Stimulated activated CD8-positive, alpha-beta memory T cell treated with anti-CD3 and anti-CD28 coated beads, Interleukin-7, amount 100 ng/mL, for 1 hour (primary cell): Measurements from ENCODE around the gene HAND1.

Source experiments
- DNase-seq, 2 donors: peaks; one replicate each; pipeline ENCODE4 v3.0.0-alpha.2; 2020; ENCODE audit warnings: low read depth in 2 of 2

HAND1 gene

DNA sequence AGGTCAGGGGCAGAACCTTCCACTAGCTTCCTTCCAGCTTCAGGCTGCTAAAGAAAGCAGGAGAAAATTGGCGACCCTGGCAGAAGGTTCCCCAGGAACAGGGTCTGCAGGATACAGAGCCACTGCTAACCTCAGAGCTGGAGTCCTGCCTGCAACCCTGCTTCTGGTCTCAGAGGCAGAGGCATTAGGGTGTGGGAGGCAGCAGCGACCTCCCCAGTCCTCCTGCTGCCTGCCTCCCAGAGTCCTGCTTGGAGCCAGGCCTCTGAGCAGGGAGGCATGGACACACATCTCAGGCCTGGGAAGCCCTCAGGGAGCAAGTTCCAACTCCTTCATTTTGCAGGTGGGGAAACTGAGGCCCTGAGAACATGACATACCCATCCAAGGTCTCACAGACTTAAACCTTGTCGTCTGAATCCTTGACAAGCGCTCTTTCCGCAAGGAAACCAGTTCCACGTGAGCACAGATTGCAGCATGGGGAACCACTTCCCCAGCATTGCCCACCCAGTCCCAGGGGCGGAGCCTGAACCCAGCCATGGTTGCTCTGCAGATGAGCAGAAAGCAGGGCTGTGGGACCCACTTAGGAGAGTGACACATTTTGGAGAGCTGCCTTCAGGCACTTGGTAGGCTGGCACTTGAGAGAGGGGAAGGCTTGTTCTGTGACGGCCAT, 28.2 kb upstream of the HAND1 start:
- no peak for DNase-seq

DNA sequence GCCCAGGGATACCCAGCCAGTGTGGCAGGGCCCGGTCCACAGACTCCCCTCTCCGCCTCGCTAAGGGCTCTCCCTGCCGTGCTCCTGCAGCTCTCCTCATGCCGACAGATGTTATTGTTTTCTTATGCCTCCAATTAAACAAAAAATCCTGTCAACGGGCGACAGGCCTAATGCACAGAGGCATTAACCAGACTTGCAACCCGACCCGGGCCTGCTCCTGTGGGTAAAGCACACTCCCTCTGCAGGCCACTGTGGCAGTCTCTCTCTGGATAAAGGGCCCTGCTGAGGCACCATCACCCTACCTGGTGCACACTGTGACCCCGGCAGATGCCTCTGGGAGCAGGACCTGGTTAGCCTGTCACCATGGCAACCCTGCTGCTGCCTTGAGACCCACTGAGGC, 27.5 kb upstream of the HAND1 start:
- DNase-seq, result no peak

DNA sequence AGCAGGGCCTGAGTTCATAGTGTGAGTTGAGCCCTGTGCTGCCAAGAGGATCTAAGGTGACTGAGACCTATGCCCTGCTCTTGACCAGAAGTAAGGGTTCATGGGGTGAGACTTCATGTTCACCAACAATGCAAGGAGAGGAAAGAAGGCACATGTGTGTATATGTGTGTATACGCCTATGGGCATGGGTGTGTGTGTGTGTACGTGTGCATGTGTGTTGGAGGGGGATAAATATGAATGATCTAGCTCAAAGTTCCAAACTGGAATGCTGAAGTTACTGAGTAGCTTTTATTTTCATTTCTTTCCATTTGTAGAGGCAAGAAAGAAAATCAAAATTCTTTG, 25.6 kb upstream of the HAND1 start:
- DNase-seq, result no peak

DNA sequence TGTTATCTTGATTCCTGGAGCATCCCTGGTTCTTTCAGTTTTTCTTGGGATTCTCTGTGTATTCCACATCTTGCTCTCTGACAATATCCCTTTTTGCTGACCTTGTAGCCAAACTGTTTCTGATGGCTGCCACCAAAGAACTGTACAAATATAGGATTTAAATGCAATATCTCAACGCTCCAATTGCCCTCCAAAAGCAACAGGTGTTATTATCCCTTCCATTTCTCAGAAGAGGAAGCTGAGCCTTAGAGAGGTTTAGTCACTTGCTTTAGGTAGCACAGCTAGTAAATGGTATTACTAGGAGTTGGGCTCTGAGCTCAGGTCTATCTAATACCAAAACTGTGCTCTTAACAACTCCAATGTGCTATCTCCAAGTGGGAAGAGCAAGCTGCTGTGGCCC, 24.2 kb upstream of the HAND1 start:
- no peak for DNase-seq

DNA sequence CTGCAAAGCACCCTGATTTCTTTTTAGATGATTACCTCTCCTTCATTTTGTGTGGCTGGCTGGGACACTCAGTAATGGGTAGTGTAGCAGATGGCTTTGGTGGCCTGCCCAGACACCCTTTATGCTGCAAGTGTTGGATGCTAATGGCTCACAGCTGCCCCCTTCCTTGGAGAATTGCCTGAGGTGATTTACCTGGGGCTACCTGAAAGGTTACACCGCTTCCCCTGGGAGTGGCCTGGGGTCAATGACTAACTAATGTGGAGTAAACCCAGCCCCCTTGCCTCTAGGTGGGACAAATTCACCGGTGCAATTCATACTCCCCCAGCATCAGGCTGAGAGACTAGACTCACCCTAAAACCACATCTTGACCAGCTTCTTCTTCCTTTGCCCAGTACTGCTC, 23.5 kb upstream of the HAND1 start:
- no peak for DNase-seq

DNA sequence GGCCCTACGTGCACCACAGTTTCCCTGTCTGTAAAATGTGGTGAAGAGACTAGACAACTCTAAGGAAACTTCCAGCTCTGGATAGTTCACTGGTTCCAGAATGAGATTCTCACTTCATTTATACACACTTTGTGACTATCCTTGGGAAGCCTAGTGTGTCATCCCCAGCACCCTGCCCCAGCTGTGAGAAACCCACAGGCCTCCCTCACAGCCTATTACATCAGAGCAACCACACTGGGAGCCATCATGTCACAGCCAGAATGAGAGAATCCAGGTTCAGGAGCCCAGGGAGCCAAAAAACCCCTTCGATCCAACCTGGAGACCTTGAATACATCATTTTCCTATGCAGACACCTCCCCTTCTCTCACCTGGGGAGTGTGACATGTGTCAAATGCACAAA, 21.0 kb upstream of the HAND1 start:
- DNase-seq, result no peak

DNA sequence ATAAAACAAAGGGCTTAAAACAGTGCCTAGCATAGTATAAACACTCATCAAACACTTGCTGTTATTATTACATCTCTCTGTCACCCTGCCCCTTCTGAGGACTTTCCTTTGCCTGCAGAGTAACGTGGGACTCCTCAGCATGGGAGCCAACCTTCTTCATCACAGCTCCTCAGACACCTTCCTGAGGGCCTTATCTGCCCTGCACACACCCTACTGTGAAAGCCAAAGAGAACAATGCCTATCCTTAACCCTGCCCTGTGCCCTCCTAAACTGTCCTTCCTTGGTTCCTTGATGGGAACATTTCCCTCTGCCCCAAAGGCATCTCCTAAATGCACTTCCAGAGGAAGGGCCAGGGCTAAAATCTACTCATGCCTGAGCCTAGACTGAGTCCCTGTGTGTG, 20.6 kb upstream of the HAND1 start:
- no peak for DNase-seq

DNA sequence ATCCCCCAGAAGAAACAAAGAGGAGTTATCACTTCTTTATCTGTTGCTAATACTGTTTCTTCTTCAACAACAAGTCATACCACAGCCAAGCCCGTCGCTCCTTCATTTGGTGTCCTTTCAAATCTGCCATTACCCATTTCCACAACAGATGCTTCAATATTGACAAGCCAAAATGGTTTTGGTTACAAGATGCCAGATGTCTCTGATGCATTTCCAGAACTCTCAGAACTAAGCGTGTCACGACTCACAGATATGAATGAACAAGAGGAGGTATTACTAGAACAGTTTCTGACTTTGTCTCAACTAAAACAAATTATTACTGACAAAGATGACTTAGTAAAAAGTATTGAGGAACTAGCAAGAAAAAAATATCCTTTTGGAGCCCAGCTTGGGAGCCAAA, 16.0 kb upstream of the HAND1 start:
- DNase-seq, result no peak

DNA sequence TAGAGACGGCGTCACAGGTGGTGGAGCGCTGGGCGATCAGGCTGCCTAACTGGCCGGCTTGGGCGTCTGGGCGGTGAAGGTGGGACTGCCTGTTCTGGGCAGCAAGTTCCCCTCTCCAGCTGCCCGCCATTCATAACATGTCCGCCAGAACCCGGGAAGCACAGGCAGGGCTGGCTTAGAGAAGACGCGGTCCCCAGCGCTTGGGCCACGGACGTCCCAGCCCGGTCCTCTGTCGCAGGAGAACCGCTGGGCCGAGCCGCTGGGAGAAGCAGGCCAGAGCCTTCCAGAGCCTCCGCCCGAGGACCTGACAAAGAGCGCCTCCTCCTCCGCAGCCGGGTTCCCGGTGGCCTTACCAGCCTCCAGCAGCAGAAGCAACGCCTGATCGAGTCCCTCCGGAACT, 15.2 kb upstream of the HAND1 start:
- no peak for DNase-seq

DNA sequence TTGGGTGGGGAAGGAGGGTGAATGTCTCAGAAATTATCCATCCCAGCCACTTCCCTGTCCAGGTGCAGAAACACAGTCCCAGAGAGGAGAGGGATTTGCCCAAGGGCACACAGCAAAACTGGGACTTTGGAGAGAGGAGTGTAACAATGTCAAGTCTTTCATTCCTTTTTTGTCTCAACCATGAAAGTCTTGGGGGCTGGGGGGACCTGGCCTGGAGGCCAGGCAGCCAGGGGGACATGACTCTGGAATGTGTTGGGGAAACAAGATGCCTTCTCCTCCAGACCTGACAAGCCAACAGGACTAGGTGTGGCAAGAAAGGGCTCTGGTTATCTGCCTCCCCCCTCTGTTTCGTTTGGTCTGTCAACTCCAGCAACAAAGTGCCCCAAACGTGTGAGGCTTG, 13.9 kb upstream of the HAND1 start:
- DNase-seq, result no peak

DNA sequence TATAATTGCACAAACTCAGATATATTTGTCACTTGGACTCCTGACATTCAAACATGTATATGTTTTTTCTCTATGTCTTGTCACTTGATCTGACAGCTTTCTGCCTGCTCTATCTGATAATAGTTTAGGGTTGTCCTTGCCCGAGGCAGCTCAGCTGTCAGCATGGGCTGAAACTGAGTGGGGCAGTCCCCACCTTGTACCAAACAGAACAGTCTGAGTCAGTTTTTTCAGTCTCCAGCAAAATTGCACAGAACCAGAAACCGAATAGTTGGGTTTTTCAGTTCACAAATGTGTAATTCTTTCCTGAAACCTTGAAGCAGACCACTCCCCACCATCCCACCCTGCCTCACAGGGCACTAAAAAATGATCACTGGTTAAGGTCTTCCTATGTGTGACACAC, 9.5 kb upstream of the HAND1 start:
- DNase-seq, result no peak

DNA sequence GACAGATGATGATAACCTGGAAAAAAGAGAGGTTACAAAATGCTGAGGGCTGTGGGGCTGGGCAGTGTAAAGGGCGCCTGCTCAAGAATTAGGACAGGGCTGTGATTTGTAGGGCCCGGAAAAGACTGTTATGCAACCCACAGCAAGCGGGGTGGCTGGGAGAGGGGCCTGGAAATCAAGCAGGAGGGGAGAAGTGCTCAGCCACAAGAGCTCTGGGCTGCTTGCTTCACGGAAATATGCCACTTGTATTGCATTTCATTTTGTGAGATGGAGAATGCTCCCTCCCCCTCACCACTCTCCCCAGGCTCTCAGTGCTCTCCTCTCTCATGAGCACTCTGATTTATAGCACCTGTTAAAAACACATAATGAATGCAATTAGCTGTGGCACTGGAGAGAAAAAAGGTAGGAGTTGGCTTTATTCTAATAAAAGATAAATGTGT, 8.4 kb upstream of the HAND1 start:
- no peak for DNase-seq

DNA sequence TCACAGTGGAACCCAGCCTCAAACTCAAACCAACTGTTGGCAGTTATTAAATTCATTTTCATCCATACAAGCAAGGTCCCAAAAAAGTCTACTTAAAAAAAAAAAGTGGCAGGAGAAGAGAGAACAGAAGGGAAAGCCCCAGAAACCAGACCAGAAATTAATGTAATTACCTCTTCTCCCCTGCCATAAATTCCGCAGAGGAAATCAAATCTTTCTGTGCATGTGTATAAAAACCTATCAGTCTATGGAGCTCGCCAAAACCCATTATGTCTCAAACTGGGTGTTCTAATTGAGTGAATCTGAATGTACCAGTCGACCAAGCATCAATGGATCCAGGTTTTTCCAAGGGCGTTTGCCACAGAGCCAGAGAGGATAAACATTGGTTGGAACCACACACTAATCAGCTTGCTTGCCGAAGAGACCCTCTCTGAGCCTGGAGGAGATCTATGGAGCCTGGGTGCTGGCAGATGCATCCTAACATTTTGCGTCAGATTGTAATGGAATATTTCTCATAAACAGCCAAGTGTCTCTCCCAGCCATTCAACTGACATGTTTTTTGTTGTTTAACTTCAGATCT, 7.9 kb upstream of the HAND1 start:
- DNase-seq, result no peak

DNA sequence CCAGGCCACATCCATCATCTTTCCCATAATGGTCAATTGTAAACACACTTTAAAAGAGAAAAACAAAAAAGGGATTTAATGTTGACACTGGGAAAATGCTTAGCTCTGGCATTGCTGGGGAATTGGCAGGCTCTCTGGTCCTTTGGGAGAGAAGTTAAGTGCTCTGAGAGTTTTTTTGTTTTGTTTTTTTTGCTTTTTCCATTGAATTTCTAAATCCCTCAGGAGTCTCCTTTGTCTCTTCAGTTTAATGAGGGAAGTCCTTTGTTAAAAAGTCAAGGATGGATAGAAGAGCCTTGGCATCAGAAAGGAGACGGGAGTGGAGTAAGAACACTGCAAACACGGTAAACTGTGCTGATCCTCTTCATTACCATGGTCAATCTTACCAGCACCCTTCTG, 7.1 kb upstream of the HAND1 start:
- DNase-seq, result no peak

DNA sequence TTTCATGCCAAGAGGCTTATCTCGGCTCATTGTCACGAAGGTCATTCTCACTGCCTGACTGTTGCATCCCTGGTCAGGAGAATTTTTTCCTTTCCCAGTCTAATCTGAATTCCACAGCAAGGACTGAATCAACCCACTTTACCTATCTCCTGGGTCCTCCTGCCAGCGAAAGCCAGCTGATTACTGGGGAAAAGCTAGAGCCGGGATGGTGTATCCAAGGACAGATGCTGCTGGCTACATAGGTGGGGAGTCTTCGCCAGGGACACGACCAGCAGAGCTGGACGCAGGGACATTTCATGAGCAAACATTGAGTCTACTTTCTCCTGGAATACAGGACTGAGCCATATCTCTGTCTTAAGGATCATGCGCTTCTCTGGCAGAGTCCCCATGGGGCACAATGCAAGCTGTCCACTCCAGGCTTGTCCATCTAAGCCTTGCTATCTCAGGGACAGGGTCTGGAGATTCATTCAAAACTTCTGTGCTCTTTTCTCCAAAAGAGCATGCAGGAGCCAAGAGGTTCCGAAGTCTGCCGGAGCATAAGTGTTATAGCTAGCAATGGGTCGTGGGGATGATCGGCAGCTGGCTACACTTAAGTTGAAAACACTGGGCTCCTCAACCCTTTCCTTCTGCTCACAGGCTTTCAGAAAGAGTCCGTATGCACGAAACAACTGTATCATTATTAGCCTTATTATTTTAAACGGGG, 6.5 kb upstream of the HAND1 start:
- DNase-seq, result no peak

DNA sequence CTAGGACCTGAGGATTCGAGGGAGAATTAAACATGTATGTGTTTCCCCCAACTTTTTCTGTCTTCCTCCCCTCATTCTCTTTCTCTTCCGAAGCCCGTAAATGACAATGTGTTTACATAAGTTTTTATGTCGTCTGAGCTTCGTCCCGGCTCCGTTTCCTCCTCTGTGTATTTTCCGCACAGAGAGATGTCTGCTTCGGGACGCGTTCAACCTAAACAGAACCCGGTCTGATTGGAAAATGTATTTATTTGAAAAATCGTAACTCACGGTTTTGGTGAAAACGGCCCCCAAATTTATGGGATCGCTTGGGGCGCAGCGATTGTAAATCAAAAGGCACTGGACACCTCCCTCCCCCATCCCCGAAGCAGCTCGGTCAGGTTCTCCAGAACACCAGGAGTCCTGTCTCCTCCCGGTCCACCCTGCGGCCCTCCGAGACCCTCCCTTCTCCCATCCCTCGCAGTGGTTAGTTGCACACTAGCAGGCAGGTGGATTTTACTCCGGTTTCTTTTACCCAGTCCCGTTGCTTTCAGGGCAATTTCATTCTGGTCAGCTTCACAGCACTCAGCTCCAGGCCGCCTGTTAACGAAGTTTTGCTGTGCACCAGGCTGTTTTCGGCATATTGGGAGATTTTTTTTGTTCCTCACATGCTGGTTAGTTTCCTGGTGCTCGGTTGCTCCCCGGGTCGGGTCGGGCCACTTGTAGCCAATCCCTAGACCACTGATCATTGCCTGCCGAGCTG, 5.8 kb upstream of the HAND1 start:
- no peak for DNase-seq

DNA sequence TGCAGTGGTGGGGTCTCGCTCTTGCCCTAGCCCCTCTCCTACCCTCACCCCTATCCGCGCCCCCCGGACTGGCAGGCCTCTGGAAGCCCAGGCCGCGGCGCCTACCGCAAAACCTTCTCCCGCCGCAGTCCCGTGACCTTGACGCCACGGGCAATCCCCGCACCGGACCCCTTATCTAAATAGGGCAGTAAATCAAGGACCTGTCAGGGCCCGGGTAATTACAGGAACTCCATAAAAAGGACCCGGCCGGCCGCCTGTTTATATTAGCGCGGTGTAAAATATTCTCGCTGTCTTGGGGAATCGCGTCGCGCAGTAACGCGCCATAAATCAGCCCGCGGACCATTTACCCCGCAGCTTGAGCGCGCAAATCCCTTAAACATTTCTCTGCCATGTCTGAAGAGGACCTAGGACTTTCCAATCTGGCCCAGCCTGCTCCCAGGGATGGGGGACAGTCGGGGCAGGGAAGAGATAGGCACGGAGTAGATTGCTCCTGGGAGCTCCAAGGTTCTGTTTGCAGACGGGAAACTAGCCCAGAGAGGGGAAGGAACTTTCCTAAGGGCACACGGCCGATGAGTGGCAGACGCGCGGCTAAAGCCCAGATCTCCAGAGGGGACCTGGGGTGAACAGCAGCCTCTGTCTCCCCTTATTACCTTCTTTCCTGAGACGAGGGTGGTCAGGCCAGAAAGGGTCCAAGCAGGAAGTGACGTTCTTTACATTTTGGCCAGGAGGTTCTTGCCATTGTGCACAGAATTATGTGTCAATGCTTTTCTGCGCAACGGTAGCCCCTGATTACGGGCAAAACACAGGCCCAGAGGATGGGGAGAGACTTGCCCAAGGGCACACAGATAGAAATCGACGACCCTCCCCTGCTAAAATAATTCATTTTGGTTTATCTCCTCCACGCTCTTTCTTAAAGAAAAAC, 4.8 kb upstream of the HAND1 start:
- DNase-seq, result no peak

DNA sequence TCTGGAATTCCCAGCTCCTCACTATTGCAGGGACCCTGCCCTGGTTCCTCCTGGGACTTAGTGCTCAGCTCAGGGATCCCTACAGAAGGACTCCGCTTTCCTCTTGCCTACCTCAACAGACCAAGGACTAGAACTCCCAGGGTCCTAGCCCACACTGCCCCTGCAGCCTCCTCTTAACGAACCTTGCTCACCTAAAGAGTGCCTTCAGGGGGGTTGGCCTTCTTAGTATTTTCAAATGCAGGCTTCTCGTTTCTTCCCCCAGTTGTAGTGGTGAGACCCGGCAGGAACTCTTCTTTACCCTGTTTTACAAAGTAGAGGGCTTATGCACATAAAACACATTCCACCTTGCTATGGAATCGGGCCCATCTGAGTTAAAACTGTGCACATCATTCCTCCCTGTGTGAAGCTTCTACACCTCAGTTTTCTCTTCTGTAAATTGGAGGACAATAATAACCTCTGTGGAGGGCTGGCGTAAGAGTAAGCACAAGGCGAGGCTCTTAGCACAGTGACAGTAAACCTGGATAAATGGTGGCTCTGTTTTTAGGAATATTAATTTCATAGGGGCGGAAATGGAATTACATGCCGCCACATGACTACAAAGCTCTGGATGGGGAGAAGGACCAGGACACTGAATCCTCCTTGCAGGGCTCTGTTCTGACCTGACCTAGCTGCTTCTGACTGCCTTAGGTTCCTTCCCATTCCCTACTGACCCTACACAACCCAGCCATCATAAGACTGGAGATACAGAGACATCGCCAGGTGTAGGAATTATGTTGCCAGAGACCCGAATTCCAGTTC, 3.8 kb upstream of the HAND1 start:
- no peak for DNase-seq

DNA sequence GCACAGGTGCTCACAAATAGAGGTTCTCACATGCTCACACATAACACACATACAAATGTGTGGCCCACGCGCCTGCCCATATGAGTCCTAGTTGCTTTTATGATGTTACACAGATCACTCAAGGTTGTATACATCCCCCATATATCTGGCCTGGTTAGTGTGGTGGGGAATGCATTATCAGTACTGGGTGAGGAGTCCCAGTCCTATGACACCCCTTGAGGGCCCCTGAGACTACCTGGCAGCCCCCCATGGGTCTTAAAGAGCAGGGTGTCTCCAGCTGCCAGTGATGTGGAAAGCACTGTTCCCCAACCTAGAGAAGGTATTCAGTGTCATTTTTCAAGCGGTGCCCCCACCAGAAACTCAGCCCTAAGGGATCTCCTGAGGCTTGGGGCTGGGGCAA, 2.8 kb upstream of the HAND1 start:
- no peak for DNase-seq

DNA sequence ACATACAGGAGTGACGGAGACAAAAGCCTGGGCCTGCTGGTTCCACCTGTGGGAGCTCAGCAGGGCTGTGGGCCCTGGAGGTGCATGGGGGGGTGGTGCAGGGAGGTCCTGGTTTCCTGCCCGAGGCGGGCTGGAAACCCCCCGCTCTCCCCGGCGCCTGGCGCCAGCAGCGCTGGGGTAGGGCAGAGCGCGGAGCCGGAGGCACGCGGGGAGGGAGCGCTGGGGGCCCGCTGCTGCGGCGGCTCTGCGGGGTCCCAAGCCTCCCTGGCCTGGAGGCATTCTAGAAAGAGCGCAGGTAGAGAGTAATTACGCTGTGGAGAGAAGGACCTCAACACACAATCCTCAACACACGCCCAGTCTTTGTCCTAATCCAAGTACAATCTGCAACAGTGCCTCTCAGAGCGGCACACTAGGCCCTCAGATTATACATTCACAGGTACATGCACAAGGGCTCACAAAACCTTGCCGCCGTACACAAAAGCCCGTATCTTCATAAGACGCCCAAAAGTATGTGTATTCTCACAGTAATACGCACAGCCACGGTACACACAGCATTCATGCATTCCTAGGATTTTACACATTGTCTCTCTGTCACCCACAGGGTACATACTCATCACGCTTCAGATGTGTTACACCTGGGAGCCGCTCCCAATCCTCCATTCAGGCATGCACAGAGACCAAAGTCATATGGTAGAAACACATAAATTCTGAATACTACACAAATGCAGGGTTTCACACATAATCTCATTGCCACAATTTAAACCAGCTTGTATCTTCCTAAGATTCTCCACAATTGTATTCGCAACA, 2.1 kb upstream of the HAND1 start:
- no peak for DNase-seq
